CD14-positive monocyte (primary cell): ENCODE measurements around the gene TULP1. TPM values are rescaled to one million over a fixed set of nuclear protein-coding genes. Genes with fewer than 3 reads are reported as not detected.

Experiments
- DNase-seq, 3 donors: peaks; one replicate each; pipeline ENCODE4 v3.0.0-alpha.2; 2011 to 2022
- H2AFZ ChIP-seq: 2 replicates; pipeline ENCODE4 v1.6.0; 2012; ENCODE audit warnings: mild to moderate bottlenecking, low read depth, low read length, inconsistent platforms; ENCODE audit not compliant: insufficient read depth, poor library complexity, severe bottlenecking
- H3K27ac ChIP-seq, 2 donors: 1 replicate in 1 of 2; 2 replicates in 1 of 2; pipeline ENCODE4 v1.5.1; 2012 to 2013; ENCODE audit warnings: low read length in 2 of 2, control low read depth in 1 of 2, inconsistent platforms in 1 of 2, low read depth in 1 of 2, mild to moderate bottlenecking in 1 of 2
- H3K27me3 ChIP-seq, 2 donors: one replicate each; pipeline versions ENCODE4 v1.6.0 to v1.6.1; 2011 to 2013; ENCODE audit warnings: low read length in 2 of 2; ENCODE audit not compliant: control insufficient read depth in 2 of 2, insufficient read depth in 2 of 2
- H3K36me3 ChIP-seq, 2 donors: replicated peaks in 1 of 2; 1 replicate in 1 of 2; 2 replicates in 1 of 2; pipeline versions ENCODE4 v1.5.1 to v1.6.1; 2012 to 2013; ENCODE audit warnings: low read length in 2 of 2, control low read depth in 1 of 2, inconsistent platforms in 1 of 2, mild to moderate bottlenecking in 1 of 2; ENCODE audit not compliant: insufficient read depth in 2 of 2, control insufficient read depth in 1 of 2
- H3K4me1 ChIP-seq, 2 donors: 1 replicate in 1 of 2; 2 replicates in 1 of 2; pipeline versions ENCODE4 v1.5.1 to v1.6.1; 2012 to 2013; ENCODE audit warnings: low read length in 2 of 2, control low read depth in 1 of 2, inconsistent platforms in 1 of 2, mild to moderate bottlenecking in 1 of 2, moderate library complexity in 1 of 2; ENCODE audit not compliant: insufficient read depth in 2 of 2, control insufficient read depth in 1 of 2
- H3K4me2 ChIP-seq: replicated peaks from 2 replicates; pipeline ENCODE3; 2012; ENCODE audit warnings: low read length, moderate library complexity, mild to moderate bottlenecking; ENCODE audit not compliant: poor library complexity, severe bottlenecking; ENCODE audit errors: extremely low read depth
- H3K4me3 ChIP-seq, 3 experiments: fragments of 200-600 bp in 1 of 3; sonication (generic) in 1 of 3; replicated peaks in 1 of 3; 1 replicate in 2 of 3; 2 replicates in 1 of 3; pipeline ENCODE4 v1.5.1; 2011 to 2013; ENCODE audit warnings: low read length in 3 of 3, mild to moderate bottlenecking in 3 of 3, control low read depth in 2 of 3, low read depth in 2 of 3, inconsistent platforms in 1 of 3, moderate library complexity in 1 of 3
- H3K79me2 ChIP-seq: 2 replicates; pipeline ENCODE4 v1.6.0; 2012; ENCODE audit warnings: mild to moderate bottlenecking, control low read depth, inconsistent platforms, low read length, moderate library complexity; ENCODE audit not compliant: insufficient read depth
- H3K9ac ChIP-seq: 2 replicates; pipeline ENCODE4 v1.6.0; 2017; ENCODE audit warnings: low read length, mild to moderate bottlenecking; ENCODE audit not compliant: insufficient read depth, poor library complexity, severe bottlenecking
- H3K9me3 ChIP-seq, 2 donors: replicated peaks in 1 of 2; 1 replicate in 1 of 2; 2 replicates in 1 of 2; pipeline versions ENCODE4 v1.5.1 to v1.6.1; 2012 to 2013; ENCODE audit warnings: low read length in 2 of 2, control low read depth in 1 of 2; ENCODE audit not compliant: control insufficient read depth in 1 of 2, insufficient read depth in 1 of 2
- H4K20me1 ChIP-seq: 2 replicates; pipeline ENCODE4 v1.6.0; 2012; ENCODE audit warnings: mild to moderate bottlenecking, low read length, control low read depth, moderate library complexity; ENCODE audit not compliant: insufficient read depth
- H3K27ac Mint-ChIP-seq, 7 donors: one replicate each; pipeline ENCODE4 v1.8.0; 2020; ENCODE audit warnings: mild to moderate bottlenecking in 7 of 7, mixed read lengths in 7 of 7, moderate library complexity in 6 of 7, inconsistent platforms in 2 of 7
- H3K27me3 Mint-ChIP-seq, 3 donors: one replicate each; pipeline ENCODE4 v1.8.0; 2021 to 2022; ENCODE audit warnings: low read depth in 3 of 3, mild to moderate bottlenecking in 3 of 3, mixed read lengths in 3 of 3, moderate library complexity in 3 of 3, inconsistent platforms in 1 of 3
- H3K36me3 Mint-ChIP-seq, 2 donors: one replicate each; pipeline ENCODE4 v1.8.0; 2020; ENCODE audit warnings: mixed read lengths in 2 of 2, inconsistent platforms in 1 of 2, mild to moderate bottlenecking in 1 of 2
- H3K4me1 Mint-ChIP-seq: one replicate; pipeline ENCODE4 v1.8.0; 2020; ENCODE audit warnings: mild to moderate bottlenecking, mixed read lengths
- H3K4me3 Mint-ChIP-seq, 2 donors: one replicate each; pipeline ENCODE4 v1.8.0; 2020; ENCODE audit warnings: mild to moderate bottlenecking in 2 of 2, mixed read lengths in 2 of 2, moderate library complexity in 1 of 2
- H3K9me3 Mint-ChIP-seq, 7 donors: one replicate each; pipeline ENCODE4 v1.8.0; 2020 to 2022; ENCODE audit warnings: mixed read lengths in 7 of 7, mild to moderate bottlenecking in 6 of 7, moderate library complexity in 6 of 7, inconsistent platforms in 2 of 7
- CTCF ChIP-seq: fragments of 200-600 bp; IDR thresholded peaks from one replicate; pipeline ENCODE4 v1.8.0; 2022; ENCODE audit warnings: antibody characterized with exemption, mild to moderate bottlenecking
- WGBS: methylation state at CpG from one replicate; pipeline ENCODE4 v1.1.5; 2013; ENCODE audit warnings: missing lambda C conversion rate; ENCODE audit not compliant: insufficient coverage; 5-methylcytosine and 5-hydroxymethylcytosine counted together
- intact Hi-C, 2 donors: fragments of 100-400 bp; cut with micrococcal nuclease; formaldehyde crosslinking; loops; one replicate each; pipeline versions ENCODE4 v1.15.0 to v1.15.1; 2023
- polyA plus RNA-seq, 3 donors: library from polyadenylated mRNA; depleted of rRNA in 1 of 3; unstranded in 2 of 3; stranded (reverse) in 1 of 3; fragments of 300-500 nt in 2 of 3; fragments of >200 nt in 1 of 3; fragmentation: Illumina TruSeq in 2 of 3; gene quantifications; 1 replicate in 2 of 3; 2 replicates in 1 of 3; pipeline ENCODE4 v1.2.3, GENCODE V29; 2012 to 2021

The TULP1 gene
- polyA plus RNA-seq, 3 donors: not detected

GRCh38 chr6:35494161-35494563 lies 18.5 kb downstream of the TULP1 start:
- no peak for TF ChIP-seq CTCF
- 0% methylated on average over 1 of the region's 4 CpGs for WGBS
- H3K4me1 ChIP-seq: peaks cover 36 to 42% of the 10 kb centered on the region in 2 donors
- H3K4me3 ChIP-seq: no peak overlapping the region
- H3K36me3 ChIP-seq: no peaks in the 10 kb centered on the region
- no peak overlapping the region for H3K9ac ChIP-seq
- no peaks in the 10 kb centered on the region for H3K79me2 ChIP-seq
- H3K9me3 ChIP-seq: peaks cover 0 to 9% of the 10 kb centered on the region in 2 donors
- peak; percentile 29 to 67 (median 31) for DNase-seq
- Mint-ChIP-seq H3K27me3 (peaks cover 71 to 89% (median 77%) of the 10 kb centered on the region in 3 donors), H3K27ac (peak overlapping the region in 2 of 7 donors; percentile 1 to 37), H3K4me1 (peaks cover 38% of the 10 kb centered on the region), H3K9me3 (peaks cover 0 to 19% (median 8%) of the 10 kb centered on the region in 7 donors), H3K4me3 (peak overlapping the region in 1 of 2 donors; percentile 65), H3K36me3 (peaks cover 2 to 5% of the 10 kb centered on the region in 2 donors)
- peaks cover 10% of the 10 kb centered on the region for H4K20me1 ChIP-seq
- no peak overlapping the region for H3K4me2 ChIP-seq
- H2AFZ ChIP-seq: no peak overlapping the region
- H3K27ac ChIP-seq: no peak overlapping the region
- intact Hi-C loops: no loop called here
- H3K27me3 ChIP-seq: peaks cover 27 to 84% of the 10 kb centered on the region in 2 donors

GRCh38 chr6:35493307-35493983 lies 19.3 kb downstream of the TULP1 start:
- no peak for TF ChIP-seq CTCF
- Mint-ChIP-seq H3K27me3 (peaks cover 65 to 82% (median 70%) of the 10 kb centered on the region in 3 donors), H3K9me3 (peaks cover 0 to 19% (median 8%) of the 10 kb centered on the region in 7 donors), H3K36me3 (peaks cover 0 to 2% of the 10 kb centered on the region in 2 donors), H3K4me1 (peaks cover 35% of the 10 kb centered on the region), H3K27ac (peak overlapping the region in 2 of 7 donors; percentile 37 to 57), H3K4me3 (peak overlapping the region in 1 of 2 donors; percentile 65)
- Histone ChIP-seq H3K27ac (no peak overlapping the region), H3K36me3 (no peaks in the 10 kb centered on the region), H3K9me3 (peaks cover 0 to 9% of the 10 kb centered on the region in 2 donors), H4K20me1 (peaks cover 10% of the 10 kb centered on the region), H3K4me2 (no peak overlapping the region), H3K27me3 (peaks cover 20 to 77% of the 10 kb centered on the region in 2 donors), H3K4me1 (peaks cover 36 to 43% of the 10 kb centered on the region in 2 donors), H3K9ac (no peak overlapping the region), H3K4me3 (no peak overlapping the region), H3K79me2 (no peaks in the 10 kb centered on the region), H2AFZ (no peak overlapping the region)
- WGBS: 87% methylated on average over 28 of the region's 28 CpGs
- DNase-seq: no peak
- intact Hi-C loops: no loop called here
